NB4 (cell line): Measurements from ENCODE around the gene SPSB3.

ENCODE experiments used
- POLR2A ChIP-seq: IDR thresholded peaks from 2 replicates; pipeline ENCODE4 v1.6.1; 2011; ENCODE audit warnings: mild to moderate bottlenecking; ENCODE audit not compliant: insufficient read length; ENCODE audit errors: extremely low read depth
- TF ChIP-seq, protein P1 (sequence below): IDR thresholded peaks from one replicate; pipeline ENCODE4 v1.5.1; 2012; ENCODE audit warnings: low read depth, low read length

DNA sequence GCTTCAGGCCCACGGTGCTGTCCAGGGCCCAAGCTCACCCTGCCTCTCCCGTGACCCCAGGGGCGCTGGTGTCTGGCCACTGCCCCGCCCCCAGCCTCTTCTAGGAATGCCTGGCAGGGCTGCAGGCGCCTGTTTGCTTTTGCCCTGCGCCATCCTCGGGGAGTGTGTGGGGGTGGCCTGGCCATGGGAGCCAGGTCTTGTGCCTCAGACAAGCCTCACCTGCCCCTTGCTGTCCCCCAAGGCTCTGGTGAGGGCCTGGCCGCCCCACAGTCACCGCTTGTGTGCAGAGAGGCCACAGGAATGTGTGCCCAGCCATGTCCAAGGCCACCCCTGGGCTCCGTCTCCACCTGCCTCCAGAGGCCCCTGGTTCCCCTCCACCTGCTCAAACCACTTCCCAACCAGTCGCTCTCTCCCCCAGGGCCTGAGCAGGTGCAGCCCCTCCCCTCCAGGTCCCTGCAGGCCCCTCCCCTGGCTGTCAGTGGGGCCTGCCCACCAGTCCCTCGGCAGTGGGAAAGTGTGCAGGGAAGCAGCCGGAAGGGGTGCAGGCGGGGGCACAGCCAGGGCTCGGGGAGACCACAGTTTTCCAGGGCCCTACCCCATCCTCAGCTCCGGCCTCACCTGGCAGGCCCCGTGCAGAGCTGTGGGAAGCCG, 12.0 kb upstream of the SPSB3 start:
- TF ChIP-seq, protein P1, sequence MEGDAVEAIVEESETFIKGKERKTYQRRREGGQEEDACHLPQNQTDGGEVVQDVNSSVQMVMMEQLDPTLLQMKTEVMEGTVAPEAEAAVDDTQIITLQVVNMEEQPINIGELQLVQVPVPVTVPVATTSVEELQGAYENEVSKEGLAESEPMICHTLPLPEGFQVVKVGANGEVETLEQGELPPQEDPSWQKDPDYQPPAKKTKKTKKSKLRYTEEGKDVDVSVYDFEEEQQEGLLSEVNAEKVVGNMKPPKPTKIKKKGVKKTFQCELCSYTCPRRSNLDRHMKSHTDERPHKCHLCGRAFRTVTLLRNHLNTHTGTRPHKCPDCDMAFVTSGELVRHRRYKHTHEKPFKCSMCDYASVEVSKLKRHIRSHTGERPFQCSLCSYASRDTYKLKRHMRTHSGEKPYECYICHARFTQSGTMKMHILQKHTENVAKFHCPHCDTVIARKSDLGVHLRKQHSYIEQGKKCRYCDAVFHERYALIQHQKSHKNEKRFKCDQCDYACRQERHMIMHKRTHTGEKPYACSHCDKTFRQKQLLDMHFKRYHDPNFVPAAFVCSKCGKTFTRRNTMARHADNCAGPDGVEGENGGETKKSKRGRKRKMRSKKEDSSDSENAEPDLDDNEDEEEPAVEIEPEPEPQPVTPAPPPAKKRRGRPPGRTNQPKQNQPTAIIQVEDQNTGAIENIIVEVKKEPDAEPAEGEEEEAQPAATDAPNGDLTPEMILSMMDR = no peak
- no peak for TF ChIP-seq POLR2A
